IgD-negative memory B cell (primary cell): Measurements from ENCODE around the gene CRTAC1. TPM values are rescaled to one million over a fixed set of nuclear protein-coding genes. Genes with fewer than 3 reads are reported as not detected.

ENCODE experiments used
- H3K27ac Mint-ChIP-seq, 3 donors: one replicate each; pipeline ENCODE4 v1.8.0; 2020 to 2022; ENCODE audit warnings: mild to moderate bottlenecking in 3 of 3, mixed read lengths in 3 of 3, moderate library complexity in 1 of 3
- H3K27me3 Mint-ChIP-seq: one replicate; pipeline ENCODE4 v1.8.0; 2021; ENCODE audit warnings: mixed read lengths
- H3K36me3 Mint-ChIP-seq: one replicate; pipeline ENCODE4 v1.8.0; 2020; ENCODE audit warnings: mild to moderate bottlenecking, mixed read lengths
- H3K4me1 Mint-ChIP-seq, 3 donors: one replicate each; pipeline ENCODE4 v1.8.0; 2020 to 2022; ENCODE audit warnings: mixed read lengths in 3 of 3, mild to moderate bottlenecking in 1 of 3
- H3K4me3 Mint-ChIP-seq, 4 donors: one replicate each; pipeline ENCODE4 v1.8.0; 2020 to 2022; ENCODE audit warnings: mild to moderate bottlenecking in 4 of 4, mixed read lengths in 4 of 4, moderate library complexity in 3 of 4
- H3K9me3 Mint-ChIP-seq, 3 donors: one replicate each; pipeline ENCODE4 v1.8.0; 2020 to 2021; ENCODE audit warnings: mixed read lengths in 3 of 3, mild to moderate bottlenecking in 1 of 3
- polyA plus RNA-seq: library from polyadenylated mRNA; unstranded; fragments of 300-500 nt; fragmentation: Illumina TruSeq; gene quantifications from one replicate; pipeline ENCODE4 v1.2.3, GENCODE V29; 2021

The CRTAC1 gene
- polyA plus RNA-seq, 1 donor from 2014 or later: not detected

GRCh38 chr10:97969538-97970079 lies 60.8 kb downstream of the CRTAC1 start:
- Mint-ChIP-seq H3K4me3 (no peak overlapping the region), H3K4me1 (no peaks in the 10 kb centered on the region), H3K9me3 (peaks cover 0 to 5% (median 0%) of the 10 kb centered on the region in 3 donors), H3K36me3 (no peaks in the 10 kb centered on the region), H3K27ac (no peak overlapping the region), H3K27me3 (peaks cover 21% of the 10 kb centered on the region)

DNA sequence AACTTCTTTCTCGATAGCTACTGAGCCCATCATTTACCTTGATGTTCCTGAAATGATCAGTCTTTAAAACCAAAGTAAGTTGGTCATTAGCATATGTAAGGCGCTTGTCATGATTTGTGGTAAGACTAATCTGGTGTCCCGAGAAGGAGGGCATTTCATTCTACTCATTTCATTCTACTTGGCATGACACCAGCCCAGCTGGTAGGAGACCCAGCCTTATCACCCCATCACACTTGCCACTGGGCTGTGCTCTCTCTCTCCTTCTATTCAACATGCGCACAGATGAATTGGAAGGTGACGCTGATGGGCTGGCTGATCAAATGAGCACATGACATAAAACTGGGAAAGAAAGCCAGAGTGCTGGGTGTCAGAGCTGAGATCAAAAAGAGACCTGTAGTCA lies 65.7 kb downstream of the CRTAC1 start:
- Mint-ChIP-seq H3K4me3 (no peak overlapping the region), H3K4me1 (no peaks in the 10 kb centered on the region), H3K27me3 (peaks cover 7% of the 10 kb centered on the region), H3K36me3 (no peaks in the 10 kb centered on the region), H3K27ac (no peak overlapping the region), H3K9me3 (no peaks in the 10 kb centered on the region)

- H3K27ac Mint-ChIP-seq: no peak overlapping the region
- no peaks in the 10 kb centered on the region for H3K9me3 Mint-ChIP-seq
- H3K36me3 Mint-ChIP-seq: no peaks in the 10 kb centered on the region
- no peaks in the 10 kb centered on the region for H3K4me1 Mint-ChIP-seq
- H3K27me3 Mint-ChIP-seq: peaks cover 4% of the 10 kb centered on the region
- H3K4me3 Mint-ChIP-seq: no peak overlapping the region
These were observed 68.5 kb downstream of the CRTAC1 start for GRCh38 chr10:97961945-97962344.

- Mint-ChIP-seq H3K4me3 (no peak overlapping the region), H3K27me3 (peaks cover 2% of the 10 kb centered on the region), H3K27ac (no peak overlapping the region), H3K4me1 (no peaks in the 10 kb centered on the region), H3K36me3 (no peaks in the 10 kb centered on the region), H3K9me3 (no peaks in the 10 kb centered on the region)
These were observed 70.0 kb downstream of the CRTAC1 start for GRCh38 chr10:97960269-97961056.

DNA sequence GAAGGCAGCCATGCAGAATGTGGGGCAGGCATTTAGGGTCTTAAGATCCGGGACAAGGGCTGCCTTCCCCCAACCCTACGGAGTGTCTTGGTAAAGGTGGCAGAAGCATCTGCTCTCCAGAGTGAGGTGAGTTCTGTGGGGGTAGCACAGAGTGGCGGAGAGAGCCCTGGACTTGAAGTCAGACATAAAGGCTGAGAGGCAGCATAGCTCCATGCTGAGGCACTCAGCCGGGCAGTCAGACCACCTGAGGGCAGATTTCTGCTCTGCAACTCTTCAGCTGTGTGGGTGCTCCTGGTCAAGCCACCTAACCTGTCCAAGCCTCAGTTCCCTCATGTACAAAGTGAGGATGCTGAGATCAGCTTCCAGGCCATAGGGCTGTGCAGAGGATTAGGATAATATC lies 81.0 kb downstream of the CRTAC1 start:
- H3K4me1 Mint-ChIP-seq: peaks cover 0 to 2% (median 0%) of the 10 kb centered on the region in 3 donors
- H3K27me3 Mint-ChIP-seq: peaks cover 17% of the 10 kb centered on the region
- peaks cover 2% of the 10 kb centered on the region for H3K36me3 Mint-ChIP-seq
- peaks cover 8 to 18% (median 9%) of the 10 kb centered on the region in 3 donors for H3K9me3 Mint-ChIP-seq
- H3K27ac Mint-ChIP-seq: no peak overlapping the region
- H3K4me3 Mint-ChIP-seq: peak overlapping the region in 1 of 4 donors; percentile 29

GRCh38 chr10:97948822-97949221 lies 81.6 kb downstream of the CRTAC1 start:
- Mint-ChIP-seq H3K9me3 (peaks cover 9 to 19% (median 10%) of the 10 kb centered on the region in 3 donors), H3K36me3 (peaks cover 2% of the 10 kb centered on the region), H3K27me3 (peaks cover 17% of the 10 kb centered on the region)

DNA sequence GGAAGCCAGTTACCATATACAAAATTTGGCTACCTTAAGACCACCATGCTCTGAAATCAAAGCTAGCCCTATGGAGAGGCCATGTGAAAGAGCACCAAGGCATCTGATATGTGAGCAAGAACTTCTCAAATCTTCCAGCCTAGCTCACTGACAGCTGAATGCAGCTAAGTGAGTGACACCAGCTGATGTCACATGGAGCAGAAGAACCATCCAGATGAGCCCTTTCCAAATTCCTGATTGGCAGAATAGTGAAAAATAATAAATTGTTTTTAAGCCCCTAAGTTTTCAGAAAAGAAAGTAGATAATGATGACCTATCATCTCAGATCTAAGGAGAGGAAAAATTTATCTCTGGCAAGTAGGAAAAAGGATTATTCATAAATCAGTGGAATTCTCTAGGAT lies 85.6 kb downstream of the CRTAC1 start:
- no peak overlapping the region for H3K27ac Mint-ChIP-seq

More at GRCh38 chr10:97948822-97949221, 81.6 kb downstream of the CRTAC1 start:
- H3K4me3 Mint-ChIP-seq: peak overlapping the region in 1 of 4 donors; percentile 29
- H3K4me1 Mint-ChIP-seq: peaks cover 0 to 2% (median 0%) of the 10 kb centered on the region in 3 donors
- no peak overlapping the region for H3K27ac Mint-ChIP-seq

DNA sequence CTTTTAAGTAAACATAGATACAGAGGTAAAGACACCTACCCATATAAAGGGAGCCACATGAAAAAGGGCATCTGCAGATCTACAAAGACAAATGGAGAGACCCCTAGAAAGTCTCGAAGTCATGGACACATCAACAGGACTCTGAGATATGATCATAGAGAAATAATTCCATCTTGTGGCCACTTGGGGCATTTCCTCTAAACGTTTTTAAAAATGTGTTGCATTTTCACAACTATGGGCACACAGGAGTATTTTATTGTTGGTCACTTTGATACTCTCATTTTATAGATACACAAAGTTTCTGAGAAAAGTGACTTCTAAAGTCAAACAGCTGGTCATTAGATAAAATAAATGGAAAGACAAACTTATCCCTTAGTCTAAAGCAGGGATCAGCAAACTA lies 87.1 kb downstream of the CRTAC1 start:
- H3K27me3 Mint-ChIP-seq: peaks cover 12% of the 10 kb centered on the region
- no peak overlapping the region for H3K4me3 Mint-ChIP-seq
- H3K36me3 Mint-ChIP-seq: peaks cover 1% of the 10 kb centered on the region
- H3K4me1 Mint-ChIP-seq: peaks cover 0 to 1% (median 0%) of the 10 kb centered on the region in 3 donors
- peaks cover 3 to 12% (median 9%) of the 10 kb centered on the region in 3 donors for H3K9me3 Mint-ChIP-seq
- no peak overlapping the region for H3K27ac Mint-ChIP-seq

More for the DNA sequence above, 85.6 kb downstream of the CRTAC1 start:
- peaks cover 0 to 2% (median 0%) of the 10 kb centered on the region in 3 donors for H3K4me1 Mint-ChIP-seq
- H3K9me3 Mint-ChIP-seq: peaks cover 7 to 19% (median 10%) of the 10 kb centered on the region in 3 donors
- no peaks in the 10 kb centered on the region for H3K36me3 Mint-ChIP-seq
- no peak overlapping the region for H3K4me3 Mint-ChIP-seq
- H3K27me3 Mint-ChIP-seq: peaks cover 15% of the 10 kb centered on the region

DNA sequence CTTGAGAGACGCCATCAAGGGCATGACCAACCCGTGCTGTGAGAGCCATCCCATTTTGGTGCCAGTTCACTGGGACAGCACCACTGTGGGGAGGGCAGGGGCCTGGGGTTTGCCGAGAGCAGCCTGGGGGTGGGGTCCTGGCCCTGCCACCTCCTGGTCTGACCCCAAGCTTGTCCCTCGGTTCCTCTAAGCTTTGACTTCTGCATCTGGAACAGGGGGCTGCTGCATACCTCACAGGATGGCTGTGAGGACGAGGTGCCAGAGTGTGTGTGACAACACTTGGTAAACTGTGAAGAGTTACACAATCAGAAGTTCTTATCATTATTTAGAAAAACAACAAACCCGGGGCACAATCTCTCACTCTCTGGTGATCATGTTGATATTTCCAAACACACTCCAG lies 89.9 kb downstream of the CRTAC1 start:
- Mint-ChIP-seq H3K4me3 (no peak overlapping the region), H3K36me3 (peaks cover 1% of the 10 kb centered on the region)

DNA sequence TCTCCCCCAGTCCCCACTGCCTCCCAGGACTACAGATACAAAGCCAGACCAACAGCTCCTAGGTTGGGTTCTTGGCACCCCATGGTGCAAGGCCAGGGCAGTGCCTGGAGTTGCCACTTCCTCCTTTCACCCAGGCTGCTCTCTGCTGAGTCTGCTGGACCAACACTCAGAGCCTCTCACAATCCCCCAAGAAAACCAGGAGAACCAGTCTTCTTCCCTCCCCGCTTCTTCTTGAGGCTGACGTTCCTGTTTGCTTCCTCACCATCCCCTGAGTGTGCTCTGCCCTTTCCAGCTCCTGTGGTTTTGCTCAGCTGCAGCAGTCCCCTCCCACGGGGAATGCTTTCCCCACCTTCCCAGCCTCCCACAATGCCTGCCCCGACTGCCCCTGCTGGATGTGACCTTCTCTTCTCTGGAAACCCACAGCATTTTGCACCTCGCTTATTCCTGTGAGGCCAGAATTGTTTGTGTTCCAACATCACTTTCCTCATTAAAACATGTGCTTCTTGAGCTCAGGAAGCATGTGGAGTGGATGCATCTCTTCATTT lies 90.9 kb downstream of the CRTAC1 start:
- Mint-ChIP-seq H3K27me3 (peaks cover 6% of the 10 kb centered on the region), H3K9me3 (peaks cover 0 to 2% (median 1%) of the 10 kb centered on the region in 3 donors), H3K36me3 (peaks cover 1% of the 10 kb centered on the region), H3K4me1 (no peaks in the 10 kb centered on the region), H3K4me3 (no peak overlapping the region), H3K27ac (no peak overlapping the region)

More for the DNA sequence above, 89.9 kb downstream of the CRTAC1 start:
- Mint-ChIP-seq H3K27ac (no peak overlapping the region), H3K27me3 (peaks cover 3% of the 10 kb centered on the region), H3K4me1 (no peaks in the 10 kb centered on the region), H3K9me3 (peaks cover 0 to 9% (median 3%) of the 10 kb centered on the region in 3 donors)

DNA sequence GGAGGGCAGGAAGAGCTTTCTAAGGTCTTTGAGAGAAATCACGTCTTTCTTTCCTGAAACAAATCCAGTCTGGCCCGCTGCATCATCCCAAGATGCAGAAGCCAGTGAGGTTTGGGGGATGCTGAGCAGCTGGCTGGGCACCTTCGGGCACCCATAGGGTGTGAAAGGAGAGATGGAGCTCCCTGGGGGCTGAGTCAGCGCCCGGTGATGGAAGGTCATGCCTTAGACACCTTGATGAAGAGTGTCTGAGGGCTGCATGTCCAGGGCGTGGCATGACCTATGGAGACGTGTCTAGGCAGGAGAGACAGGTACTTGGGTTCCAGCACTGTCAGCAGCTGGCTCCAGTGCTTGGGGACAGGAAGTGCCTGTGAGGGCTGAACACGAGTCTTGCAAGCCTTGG lies 92.5 kb downstream of the CRTAC1 start:
- Mint-ChIP-seq H3K9me3 (no peaks in the 10 kb centered on the region), H3K36me3 (peaks cover 1% of the 10 kb centered on the region), H3K27me3 (peaks cover 6% of the 10 kb centered on the region), H3K27ac (no peak overlapping the region), H3K4me3 (no peak overlapping the region), H3K4me1 (no peaks in the 10 kb centered on the region)

GRCh38 chr10:97937054-97937453 lies 93.4 kb downstream of the CRTAC1 start:
- peaks cover 1% of the 10 kb centered on the region for H3K36me3 Mint-ChIP-seq
- H3K27ac Mint-ChIP-seq: no peak overlapping the region
- H3K9me3 Mint-ChIP-seq: no peaks in the 10 kb centered on the region
- H3K4me1 Mint-ChIP-seq: no peaks in the 10 kb centered on the region
- H3K4me3 Mint-ChIP-seq: no peak overlapping the region
- peaks cover 6% of the 10 kb centered on the region for H3K27me3 Mint-ChIP-seq

DNA sequence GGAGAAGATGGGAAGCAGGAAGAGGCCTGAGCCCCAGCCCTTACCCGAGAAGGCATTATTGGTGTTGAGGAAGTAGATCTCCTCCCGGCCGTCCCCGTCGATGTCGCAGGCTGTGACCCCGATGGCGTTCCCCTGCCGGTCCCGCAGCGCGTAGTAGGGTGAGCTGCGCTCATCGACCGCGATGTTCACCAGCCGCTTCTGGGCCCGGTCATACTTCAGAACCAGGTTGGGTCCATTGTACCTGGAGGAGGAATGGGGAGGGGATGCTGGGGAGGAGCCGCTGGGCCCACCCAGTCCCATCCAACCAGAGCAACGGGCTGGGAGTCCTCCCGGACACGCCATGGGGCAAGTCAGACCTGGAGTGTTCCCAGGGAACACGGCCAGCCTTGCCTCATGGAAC lies 94.3 kb downstream of the CRTAC1 start:
- Mint-ChIP-seq H3K36me3 (peaks cover 1% of the 10 kb centered on the region), H3K4me1 (no peaks in the 10 kb centered on the region), H3K27ac (no peak overlapping the region), H3K4me3 (no peak overlapping the region), H3K27me3 (peaks cover 4% of the 10 kb centered on the region), H3K9me3 (no peaks in the 10 kb centered on the region)

DNA sequence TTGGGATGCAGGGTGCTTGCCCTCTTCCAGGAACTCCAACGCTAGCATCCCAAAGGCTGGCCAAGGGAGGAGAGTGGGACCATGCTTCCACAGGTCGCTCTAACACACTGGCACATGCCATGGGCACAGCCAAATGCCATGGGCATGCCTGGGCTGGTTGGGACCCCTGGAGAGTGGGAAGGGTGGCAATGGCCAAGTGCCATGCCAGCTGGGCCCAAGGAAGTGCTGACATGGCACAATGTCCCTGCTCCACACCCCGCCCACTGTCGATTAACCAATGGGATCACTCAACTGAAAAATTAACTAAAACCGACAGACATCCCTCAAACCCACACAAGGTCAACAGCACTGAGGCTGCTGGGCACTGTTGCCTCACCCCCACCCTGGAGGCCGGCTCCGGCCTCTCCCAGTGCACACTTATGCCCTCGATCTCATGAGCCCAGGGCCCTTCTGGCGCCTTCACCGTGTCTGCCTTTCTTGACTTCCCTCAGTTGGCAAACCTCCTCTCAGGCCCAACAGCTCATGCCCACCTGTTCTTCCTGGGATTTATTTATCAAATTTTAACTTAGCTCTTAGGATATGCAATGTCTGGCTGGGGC lies 97.4 kb downstream of the CRTAC1 start:
- H3K27ac Mint-ChIP-seq: no peak overlapping the region
- H3K9me3 Mint-ChIP-seq: no peaks in the 10 kb centered on the region
- H3K27me3 Mint-ChIP-seq: peaks cover 11% of the 10 kb centered on the region
- no peaks in the 10 kb centered on the region for H3K36me3 Mint-ChIP-seq
- H3K4me3 Mint-ChIP-seq: no peak overlapping the region
- no peaks in the 10 kb centered on the region for H3K4me1 Mint-ChIP-seq

- no peaks in the 10 kb centered on the region for H3K4me1 Mint-ChIP-seq
- no peak overlapping the region for H3K27ac Mint-ChIP-seq
- no peaks in the 10 kb centered on the region for H3K9me3 Mint-ChIP-seq
- no peak overlapping the region for H3K4me3 Mint-ChIP-seq
- peaks cover 20% of the 10 kb centered on the region for H3K27me3 Mint-ChIP-seq
- no peaks in the 10 kb centered on the region for H3K36me3 Mint-ChIP-seq
These were observed 99.4 kb downstream of the CRTAC1 start for GRCh38 chr10:97931041-97931440.
